ENCODE measurements around the gene NUBPL.

GRCh38 chr14:31855262-31855661 is 294.1 kb downstream of the NUBPL start:
- no peak for TF ChIP-seq GATA3 (IDR thresholded peaks at IDR 0.05; ENCODE audit: low read depth, low read length)
- no peak for TF ChIP-seq GATA2 (IDR thresholded peaks at IDR 0.05; ENCODE audit: low read depth, low read length)

Measured in SH-SY5Y (cell line).